DND-41 (cell line): ENCODE measurements around the gene RHBDF1.

ENCODE experiments used
- ATAC-seq: fragments of 200-7000 bp; cut with Tn5 transposase; 3 replicates; pipeline ENCODE4 v1.9.1; 2021; ENCODE audit warnings: low read depth; ENCODE audit not compliant: insufficient read depth
- DNase-seq: peaks from one replicate; pipeline ENCODE4 v3.0.0-alpha.2; 2020
- H2AFZ ChIP-seq: 2 replicates; pipeline ENCODE4 v1.6.0; 2012; ENCODE audit warnings: low read depth, low read length
- H3K27ac ChIP-seq: 2 replicates; pipeline ENCODE4 v1.5.1; 2012; ENCODE audit warnings: low read length, inconsistent platforms
- H3K27me3 ChIP-seq: fragments of 200-600 bp; sonication (generic); 2 replicates; pipeline ENCODE4 v1.6.0; 2012; ENCODE audit warnings: low read length, mild to moderate bottlenecking, inconsistent platforms; ENCODE audit not compliant: insufficient read depth, poor library complexity
- H3K36me3 ChIP-seq: 2 replicates; pipeline ENCODE4 v1.5.1; 2012; ENCODE audit warnings: low read length, inconsistent platforms; ENCODE audit not compliant: insufficient read depth
- H3K4me1 ChIP-seq: 2 replicates; pipeline ENCODE4 v1.5.1; 2012; ENCODE audit warnings: mild to moderate bottlenecking, low read length; ENCODE audit not compliant: insufficient read depth
- H3K4me2 ChIP-seq: 2 replicates; pipeline ENCODE4 v1.6.0; 2012; ENCODE audit warnings: mild to moderate bottlenecking, moderate library complexity, low read length, inconsistent platforms; ENCODE audit not compliant: insufficient read depth
- H3K4me3 ChIP-seq, 2 experiments: fragments of 200-600 bp in 1 of 2; shearing (Covaris generic) in 1 of 2; 2 replicates each; pipeline ENCODE4 v1.5.1; 2012 to 2016; ENCODE audit warnings: inconsistent platforms in 2 of 2, low read length in 2 of 2, mild to moderate bottlenecking in 2 of 2, low read depth in 1 of 2, moderate library complexity in 1 of 2
- H3K79me2 ChIP-seq: 2 replicates; pipeline ENCODE4 v1.6.0; 2012; ENCODE audit warnings: low read length, inconsistent platforms; ENCODE audit not compliant: insufficient read depth
- H3K9ac ChIP-seq: 2 replicates; pipeline ENCODE4 v1.6.0; 2012; ENCODE audit warnings: low read depth, mild to moderate bottlenecking, inconsistent platforms, low read length, moderate library complexity
- H3K9me3 ChIP-seq: 2 replicates; pipeline ENCODE4 v1.5.1; 2012; ENCODE audit warnings: low read length, moderate library complexity, mild to moderate bottlenecking, inconsistent platforms; ENCODE audit not compliant: insufficient read depth, severe bottlenecking
- H4K20me1 ChIP-seq: 2 replicates; pipeline ENCODE4 v1.6.0; 2012; ENCODE audit warnings: low read length; ENCODE audit not compliant: insufficient read depth
- CTCF ChIP-seq: IDR thresholded peaks from 2 replicates; pipeline ENCODE4 v1.5.1; 2012; ENCODE audit warnings: borderline replicate concordance, low read length, moderate library complexity, mild to moderate bottlenecking; ENCODE audit not compliant: poor library complexity, severe bottlenecking; ENCODE audit errors: extremely low read depth
- EZH2 ChIP-seq: IDR thresholded peaks from 3 replicates; pipeline ENCODE4 v1.6.1; 2012; ENCODE audit warnings: borderline replicate concordance, low read depth, mild to moderate bottlenecking, moderate library complexity, low read length, inconsistent platforms; ENCODE audit not compliant: severe bottlenecking

Gene RHBDF1

DNA sequence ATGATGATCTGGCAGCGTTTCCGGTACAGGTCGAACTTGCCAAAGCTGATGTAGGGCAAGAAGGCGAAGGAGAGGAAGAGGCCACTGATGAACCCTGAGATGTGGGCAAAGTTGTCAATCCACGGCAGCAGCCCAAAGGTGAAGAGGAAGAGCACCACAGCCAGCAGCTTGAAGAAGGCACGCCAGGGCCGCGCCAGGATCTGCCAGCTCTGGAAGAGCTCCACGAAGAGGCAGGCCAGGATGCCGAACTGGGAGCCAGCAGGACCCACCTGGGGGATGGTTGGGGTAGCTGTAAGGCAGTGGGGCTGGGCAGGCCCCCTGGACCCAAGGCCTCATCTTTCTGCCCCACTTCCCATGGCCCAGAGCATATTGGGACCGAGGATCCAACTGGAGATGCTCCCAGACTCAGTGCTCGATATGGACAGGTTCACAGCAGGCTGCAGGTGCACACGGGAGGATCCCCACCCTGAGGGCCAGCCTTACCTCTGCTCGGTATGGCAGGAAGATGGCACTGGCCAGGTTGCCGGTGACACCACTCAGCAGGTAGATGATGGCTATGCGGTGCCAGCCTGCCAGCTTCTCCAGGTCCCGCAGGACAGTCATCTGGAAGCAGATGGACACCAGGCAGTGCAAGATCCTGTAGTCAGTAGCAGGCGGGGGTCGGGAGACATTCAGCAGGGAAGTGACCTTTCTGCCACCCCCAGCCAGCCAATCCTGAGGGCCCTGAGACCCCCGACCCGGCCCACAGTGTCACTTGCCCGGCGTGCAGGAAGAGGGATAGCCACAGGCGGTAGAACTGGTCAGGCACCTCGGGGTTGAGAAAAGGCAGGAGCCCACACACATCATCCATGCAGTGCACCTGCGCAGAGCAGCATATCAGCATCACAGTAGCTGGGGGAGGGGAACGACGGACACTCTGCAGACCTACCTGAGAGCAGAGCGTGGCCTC is 13.7 kb downstream of the RHBDF1 start:
- peaks cover 18% of the 10 kb centered on the region for H3K4me1 ChIP-seq
- TF ChIP-seq EZH2 (no peak), CTCF (no peak)
- H3K4me2 ChIP-seq: no peak overlapping the region
- H3K27ac ChIP-seq: no peak overlapping the region
- H4K20me1 ChIP-seq: 0 out of 2 replicates have a peak, but pooled peaks cover 5% of the 10 kb centered on the region
- ATAC-seq: 0 out of 3 replicates have a peak, but pooled peaks have one; percentile 18
- no peak for DNase-seq
- H3K4me3 ChIP-seq: no peak overlapping the region
- no peaks in the 10 kb centered on the region for H3K27me3 ChIP-seq
- H2AFZ ChIP-seq: no peak overlapping the region
- no peak overlapping the region for H3K9ac ChIP-seq
- H3K9me3 ChIP-seq: no peaks in the 10 kb centered on the region
- peaks cover 32% of the 10 kb centered on the region for H3K36me3 ChIP-seq
- peaks cover 17% of the 10 kb centered on the region for H3K79me2 ChIP-seq

DNA sequence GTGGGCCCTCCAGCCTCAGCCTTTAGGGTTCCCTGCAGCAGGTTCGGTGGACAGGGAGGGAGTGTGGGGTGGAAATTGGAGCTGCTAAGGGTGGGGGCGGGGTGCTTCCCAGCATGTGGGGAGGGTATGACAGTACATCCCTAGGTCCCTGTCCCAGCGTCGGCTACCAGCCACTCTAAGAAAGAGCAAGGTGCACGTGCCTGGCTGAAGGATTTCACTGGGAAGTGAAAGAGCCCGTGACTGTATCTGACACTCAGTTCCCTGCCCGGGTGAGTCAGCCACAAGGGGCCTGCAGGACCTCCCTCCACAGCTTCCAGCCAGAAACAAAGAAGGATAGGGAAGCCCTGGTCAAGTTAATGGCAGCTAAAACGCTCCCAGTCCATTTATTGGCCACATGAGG is 14.7 kb downstream of the RHBDF1 start:
- H3K4me2 ChIP-seq: no peak overlapping the region
- no peak overlapping the region for H2AFZ ChIP-seq
- H4K20me1 ChIP-seq: peaks cover 8% of the 10 kb centered on the region; the same call in 1 of the 2 replicates
- no peak overlapping the region for H3K4me3 ChIP-seq
- H3K4me1 ChIP-seq: peaks cover 20% of the 10 kb centered on the region
- no peak for TF ChIP-seq CTCF
- TF ChIP-seq EZH2: no peak
- no peaks in the 10 kb centered on the region for H3K27me3 ChIP-seq
- peaks cover 32% of the 10 kb centered on the region for H3K36me3 ChIP-seq
- H3K9me3 ChIP-seq: no peaks in the 10 kb centered on the region
- ATAC-seq: no peak
- no peak overlapping the region for H3K27ac ChIP-seq
- peaks cover 24% of the 10 kb centered on the region for H3K79me2 ChIP-seq
- no peak overlapping the region for H3K9ac ChIP-seq
- no peak for DNase-seq

- H3K27ac ChIP-seq: no peak overlapping the region
- H3K4me3 ChIP-seq: no peak overlapping the region
- H3K79me2 ChIP-seq: peaks cover 37% of the 10 kb centered on the region
- no peak overlapping the region for H2AFZ ChIP-seq
- no peak overlapping the region for H3K4me2 ChIP-seq
- no peaks in the 10 kb centered on the region for H3K27me3 ChIP-seq
- no peaks in the 10 kb centered on the region for H3K9me3 ChIP-seq
- no peak overlapping the region for H3K9ac ChIP-seq
- TF ChIP-seq CTCF (no peak), EZH2 (no peak)
- H3K4me1 ChIP-seq: peaks cover 33% of the 10 kb centered on the region
- H3K36me3 ChIP-seq: peaks cover 34% of the 10 kb centered on the region
- no peak for DNase-seq
- ATAC-seq: no peak
- peaks cover 11% of the 10 kb centered on the region; the same call in 1 of the 2 replicates for H4K20me1 ChIP-seq
Measured at GRCh38 chr16:56231-56927, 16.1 kb downstream of the RHBDF1 start.
